Posterior vena cava (tissue), 2 donors: ENCODE results near the gene METTL9. TPM values are rescaled to one million over a fixed set of nuclear protein-coding genes. Genes with fewer than 3 reads are reported as not detected.
"Not testable (repeated sequence)": the region's sequence is repeated elsewhere in the genome, so short reads cannot be mapped to it uniquely, and the experiment has no call there.

ENCODE experiments used
- DNase-seq: peaks from one replicate; pipeline ENCODE4 v3.0.0-alpha.2; 2020; ENCODE audit warnings: low spot score
- intact Hi-C, 2 donors: fragments of 100-400 bp; cut with DNase I; formaldehyde crosslinking; loops; one replicate each; pipeline versions ENCODE4 v1.14.1 to v1.14.2; 2022 to 2023
- total RNA-seq, 2 donors: library from RNA; stranded (reverse); fragmentation: NEBNext Ultra II Directional; extraction: Animal tissue kit (Norgen Biotek cat#: 25700); gene quantifications; one replicate each; pipeline ENCODE4 v1.2.1, GENCODE V29; 2021
- donor health status: DM: yes; HTN: yes; CAD: no.
- donor health status: DM: yes; HTN: yes; CAD: no.

Gene METTL9
- total RNA-seq, 2 donors from 2014 or later = 59.6 to 62.0 TPM

GRCh38 chr16:21626659-21627277 lies 27.4 kb downstream of the METTL9 start:
- no peak for DNase-seq
- intact Hi-C loops = no loop called here

- DNase-seq = no peak
- intact Hi-C loops = no loop called here
Observed at GRCh38 chr16:21628121-21628726, 28.8 kb downstream of the METTL9 start.

GRCh38 chr16:21628772-21629171 lies 29.4 kb downstream of the METTL9 start:
- intact Hi-C loops = no loop called here

GRCh38 chr16:21629616-21630539 lies 30.5 kb downstream of the METTL9 start:
- DNase-seq, intact Hi-C loops: not testable (repeated sequence)

More at GRCh38 chr16:21628772-21629171, 29.4 kb downstream of the METTL9 start:
- DNase-seq = no peak

- DNase-seq, intact Hi-C loops: not testable (repeated sequence)
Observed at GRCh38 chr16:21630866-21631265, 31.5 kb downstream of the METTL9 start.

- intact Hi-C loops, DNase-seq: not testable (repeated sequence)
Observed at GRCh38 chr16:21631376-21631775, 32.0 kb downstream of the METTL9 start.

- intact Hi-C loops, DNase-seq: not testable (repeated sequence)
Observed at GRCh38 chr16:21631951-21632575, 32.7 kb downstream of the METTL9 start.

- intact Hi-C loops = no loop called here
Observed at GRCh38 chr16:21634216-21634615, 34.8 kb downstream of the METTL9 start.

GRCh38 chr16:21635694-21636093 lies 36.3 kb downstream of the METTL9 start:
- intact Hi-C loops = loop anchor here in 1 of 2 donors (5.0 kb wide), 1 partner anchor 33 kb away; no protein-coding TSS in a partner anchor

More at GRCh38 chr16:21634216-21634615, 34.8 kb downstream of the METTL9 start:
- DNase-seq = no peak

GRCh38 chr16:21637032-21637968 lies 37.9 kb downstream of the METTL9 start:
- no peak for DNase-seq
- intact Hi-C loops = loop anchor here in 1 of 2 donors (5.0 kb wide), 1 partner anchor 35 kb away; no protein-coding TSS in a partner anchor

More at GRCh38 chr16:21635694-21636093, 36.3 kb downstream of the METTL9 start:
- DNase-seq = not testable (repeated sequence)

- intact Hi-C loops = loop anchor here in 1 of 2 donors (5.0 kb wide), 1 partner anchor 36 kb away; no protein-coding TSS in a partner anchor
- DNase-seq = no peak
Observed at GRCh38 chr16:21638573-21638975, 39.2 kb downstream of the METTL9 start.

GRCh38 chr16:21639493-21639892 lies 40.1 kb downstream of the METTL9 start:
- intact Hi-C loops = loop anchor here in 1 of 2 donors (5.0 kb wide), 1 partner anchor 37 kb away; no protein-coding TSS in a partner anchor
- no peak for DNase-seq

GRCh38 chr16:21641916-21642315 lies 42.5 kb downstream of the METTL9 start:
- no peak for DNase-seq
- intact Hi-C loops = no loop called here

- no peak for DNase-seq
- intact Hi-C loops = no loop called here
Observed at GRCh38 chr16:21642861-21643260, 43.5 kb downstream of the METTL9 start.

- intact Hi-C loops = no loop called here
- no peak for DNase-seq
Observed at GRCh38 chr16:21643785-21644184, 44.4 kb downstream of the METTL9 start.

- intact Hi-C loops = no loop called here
- DNase-seq = no peak
Observed at GRCh38 chr16:21644674-21645073, 45.3 kb downstream of the METTL9 start.

- DNase-seq = no peak
- intact Hi-C loops = no loop called here
Observed at GRCh38 chr16:21645261-21645721, 45.9 kb downstream of the METTL9 start.

GRCh38 chr16:21646091-21646490 lies 46.7 kb downstream of the METTL9 start:
- intact Hi-C loops = no loop called here
- DNase-seq = no peak
